Caco-2 (cell line): ENCODE results near the gene YY2. TPM values are rescaled to one million over a fixed set of nuclear protein-coding genes. Genes with fewer than 3 reads are reported as not detected.

Experiments used
- BruUV-seq: library from RNA; stranded (reverse); fragments of 400-500 nt; replicated peaks from 2 replicates; lab custom pipeline; 2021; lab: Mats Ljungman, UMichigan
- CTCF ChIA-PET: fragments of 300-600 bp; sonication (Branson Sonifier 250); formaldehyde crosslinking; loops from one replicate; lab custom pipeline; 2022; ENCODE audit warnings: antibody characterized with exemption; lab: Charles Lee
- POLR2A ChIA-PET: fragments of 300-600 bp; sonication (Branson Sonifier 250); formaldehyde crosslinking; loops from one replicate; lab custom pipeline; 2022; ENCODE audit warnings: antibody characterized with exemption; lab: Charles Lee
- DNase-seq, 2 experiments: peaks; one replicate each; pipeline versions ENCODE4 v3.0.0 to v3.0.0-alpha.2; 2020 to 2022
- H3K27me3 ChIP-seq: replicated peaks from 2 replicates; pipeline ENCODE4 v1.6.0; 2011; ENCODE audit warnings: low read length; ENCODE audit not compliant: control insufficient read depth, insufficient read depth
- H3K36me3 ChIP-seq: 2 replicates; pipeline ENCODE4 v1.5.1; 2011; ENCODE audit warnings: low read length; ENCODE audit not compliant: control insufficient read depth, insufficient read depth
- H3K4me1 ChIP-seq: fragments of 250-450 bp; sonication (Bioruptor Pico); 2 replicates; pipeline ENCODE4 v1.5.1; 2020; ENCODE audit warnings: mild to moderate bottlenecking
- H3K4me3 ChIP-seq: 2 replicates; pipeline ENCODE4 v1.5.1; 2011; ENCODE audit warnings: low read depth, mild to moderate bottlenecking, control low read depth, low read length
- H3K9me3 ChIP-seq: fragments of 250-450 bp; sonication (Bioruptor Pico); 2 replicates; pipeline ENCODE4 v1.5.1; 2020; ENCODE audit warnings: mild to moderate bottlenecking, moderate library complexity
- H3K27ac Mint-ChIP-seq: one replicate; pipeline ENCODE4 v1.8.0; 2022; ENCODE audit warnings: mixed read lengths; ENCODE audit not compliant: unreplicated experiment
- H3K27me3 Mint-ChIP-seq: one replicate; pipeline ENCODE4 v1.8.0; 2022; ENCODE audit warnings: mixed read lengths; ENCODE audit not compliant: insufficient read depth, unreplicated experiment
- H3K36me3 Mint-ChIP-seq: one replicate; pipeline ENCODE4 v1.8.0; 2022; ENCODE audit warnings: mild to moderate bottlenecking, mixed read lengths; ENCODE audit not compliant: insufficient read depth, unreplicated experiment
- H3K4me1 Mint-ChIP-seq: one replicate; pipeline ENCODE4 v1.8.0; 2022; ENCODE audit warnings: low read depth, mixed read lengths; ENCODE audit not compliant: unreplicated experiment
- H3K4me3 Mint-ChIP-seq: one replicate; pipeline ENCODE4 v1.8.0; 2022; ENCODE audit warnings: mild to moderate bottlenecking, moderate library complexity, mixed read lengths; ENCODE audit not compliant: unreplicated experiment
- H3K9me3 Mint-ChIP-seq: one replicate; pipeline ENCODE4 v1.8.0; 2022; ENCODE audit warnings: mixed read lengths; ENCODE audit not compliant: unreplicated experiment
- CTCF ChIP-seq, 2 experiments: fragments of 200-600 bp in 1 of 2; IDR thresholded peaks; 1 replicate in 1 of 2; 2 replicates in 1 of 2; pipeline versions ENCODE4 v1.5.1 to v1.8.0; 2011 to 2022; ENCODE audit warnings: antibody characterized with exemption in 1 of 2, control low read depth in 1 of 2, inconsistent platforms in 1 of 2, low read depth in 1 of 2, low read length in 1 of 2, mild to moderate bottlenecking in 1 of 2, moderate library complexity in 1 of 2; ENCODE audit not compliant: insufficient read depth in 1 of 2, severe bottlenecking in 1 of 2, unreplicated experiment in 1 of 2
- intact Hi-C: fragments of 100-400 bp; cut with micrococcal nuclease; formaldehyde crosslinking; loops from one replicate; pipeline ENCODE4 v1.10.0; 2022; ENCODE audit not compliant: unreplicated experiment
- total RNA-seq: library from RNA; stranded (reverse); gene quantifications from 2 replicates; pipeline ENCODE4 v1.2.3, GENCODE V29; 2022

The YY2 gene
- total RNA-seq, 1 experiment from 2014 or later: 3.9 TPM

- no peak for TF ChIP-seq CTCF (IDR thresholded peaks at IDR 0.05; ENCODE audit: insufficient read depth in 1 of 2, low read depth in 1 of 2, low read length in 1 of 2, severe bottlenecking in 1 of 2, unreplicated experiment in 1 of 2)
- H3K4me1 Mint-ChIP-seq: peaks cover 6% of the 10 kb centered on the region
- no TSS peak for BruUV-seq
- H3K36me3 Mint-ChIP-seq: no peaks in the 10 kb centered on the region
- Histone ChIP-seq H3K4me1 (peaks cover 6% of the 10 kb centered on the region; the same call in 1 of the 2 replicates), H3K4me3 (no peak overlapping the region), H3K36me3 (no peaks in the 10 kb centered on the region), H3K27me3 (no peaks in the 10 kb centered on the region), H3K9me3 (no peaks in the 10 kb centered on the region)
- no peaks in the 10 kb centered on the region for H3K27me3 Mint-ChIP-seq
- intact Hi-C loops: no loop called here
- POLR2A ChIA-PET: no interaction called here
- H3K27ac Mint-ChIP-seq: no peak overlapping the region
- H3K9me3 Mint-ChIP-seq: no peaks in the 10 kb centered on the region
- CTCF ChIA-PET: no interaction called here
- DNase-seq: peak in 1 of 2 experiments; percentile 0
- no peak overlapping the region for H3K4me3 Mint-ChIP-seq
Measured at GRCh38 chrX:21885568-21885967, 29.8 kb downstream of the YY2 start.

GRCh38 chrX:21905313-21905712 is 49.5 kb downstream of the YY2 start:
- H3K27ac Mint-ChIP-seq: no peak overlapping the region

GRCh38 chrX:21905953-21906352 is 50.2 kb downstream of the YY2 start:
- CTCF ChIA-PET: no interaction called here
- POLR2A ChIA-PET: no interaction called here
- H3K27me3 ChIP-seq: no peaks in the 10 kb centered on the region
- BruUV-seq: no TSS peak
- no peak overlapping the region for H3K4me3 ChIP-seq
- intact Hi-C loops: no loop called here
- no peaks in the 10 kb centered on the region for H3K9me3 Mint-ChIP-seq
- H3K36me3 Mint-ChIP-seq: no peaks in the 10 kb centered on the region
- no peaks in the 10 kb centered on the region for H3K36me3 ChIP-seq
- no peak for TF ChIP-seq CTCF (IDR thresholded peaks at IDR 0.05; ENCODE audit: insufficient read depth in 1 of 2, low read depth in 1 of 2, low read length in 1 of 2, severe bottlenecking in 1 of 2, unreplicated experiment in 1 of 2)
- DNase-seq: no peak
- no peaks in the 10 kb centered on the region for H3K9me3 ChIP-seq
- no peaks in the 10 kb centered on the region for H3K4me1 ChIP-seq
- no peak overlapping the region for H3K4me3 Mint-ChIP-seq
- no peaks in the 10 kb centered on the region for H3K4me1 Mint-ChIP-seq
- H3K27me3 Mint-ChIP-seq: no peaks in the 10 kb centered on the region
- H3K27ac Mint-ChIP-seq: no peak overlapping the region

More at GRCh38 chrX:21905313-21905712, 49.5 kb downstream of the YY2 start:
- DNase-seq: no peak
- Histone ChIP-seq H3K27me3 (no peaks in the 10 kb centered on the region), H3K4me3 (no peak overlapping the region), H3K4me1 (no peaks in the 10 kb centered on the region), H3K9me3 (no peaks in the 10 kb centered on the region), H3K36me3 (no peaks in the 10 kb centered on the region)
- POLR2A ChIA-PET: no interaction called here
- H3K9me3 Mint-ChIP-seq: no peaks in the 10 kb centered on the region
- no peaks in the 10 kb centered on the region for H3K36me3 Mint-ChIP-seq
- CTCF ChIA-PET: no interaction called here
- intact Hi-C loops: no loop called here
- H3K27me3 Mint-ChIP-seq: no peaks in the 10 kb centered on the region
- H3K4me3 Mint-ChIP-seq: no peak overlapping the region
- H3K4me1 Mint-ChIP-seq: no peaks in the 10 kb centered on the region
- TF ChIP-seq CTCF (IDR thresholded peaks at IDR 0.05; ENCODE audit: insufficient read depth in 1 of 2, low read depth in 1 of 2, low read length in 1 of 2, severe bottlenecking in 1 of 2, unreplicated experiment in 1 of 2): no peak
- BruUV-seq: no TSS peak
